Glutamatergic neuron (in vitro differentiated cells): ENCODE results near the gene SMARCAD1. TPM values are rescaled to one million over a fixed set of nuclear protein-coding genes. Genes with fewer than 3 reads are reported as not detected.

Experiments used
- DNase-seq: peaks from one replicate; pipeline ENCODE4 v3.0.0; 2022
- H3K27ac Mint-ChIP-seq: one replicate; pipeline ENCODE4 v1.8.0; 2020; ENCODE audit warnings: mild to moderate bottlenecking, mixed read lengths, inconsistent platforms; ENCODE audit not compliant: unreplicated experiment
- H3K27me3 Mint-ChIP-seq: one replicate; pipeline ENCODE4 v1.8.0; 2020; ENCODE audit warnings: mild to moderate bottlenecking, moderate library complexity, mixed read lengths, inconsistent platforms; ENCODE audit not compliant: unreplicated experiment
- H3K36me3 Mint-ChIP-seq: one replicate; pipeline ENCODE4 v1.8.0; 2020; ENCODE audit warnings: mild to moderate bottlenecking, mixed read lengths, inconsistent platforms; ENCODE audit not compliant: unreplicated experiment
- H3K4me1 Mint-ChIP-seq: one replicate; pipeline ENCODE4 v1.8.0; 2020; ENCODE audit warnings: mild to moderate bottlenecking, low read depth, mixed read lengths, inconsistent platforms; ENCODE audit not compliant: unreplicated experiment
- H3K4me3 Mint-ChIP-seq: one replicate; pipeline ENCODE4 v1.8.0; 2020; ENCODE audit warnings: mild to moderate bottlenecking, mixed read lengths, inconsistent platforms; ENCODE audit not compliant: unreplicated experiment
- H3K9me3 Mint-ChIP-seq: one replicate; pipeline ENCODE4 v1.8.0; 2020; ENCODE audit warnings: mild to moderate bottlenecking, moderate library complexity, mixed read lengths, inconsistent platforms; ENCODE audit not compliant: unreplicated experiment
- total RNA-seq: library from RNA; stranded (reverse); fragmentation: NEBNext Ultra II Directional; extraction: Animal tissue kit (Norgen Biotek cat#: 25700); gene quantifications from one replicate; pipeline ENCODE4 v1.2.1, GENCODE V29; 2021; ENCODE audit not compliant: unreplicated experiment
- TF ChIP-seq, protein P1 (sequence below): fragments of 200-600 bp; sonication (generic); IDR thresholded peaks from one replicate; pipeline ENCODE4 v1.5.0; 2021; ENCODE audit not compliant: partially characterized antibody, unreplicated experiment

Gene SMARCAD1
- total RNA-seq, 1 donor from 2014 or later = 74.8 TPM

GRCh38 chr4:94168321-94168720 is 39.3 kb upstream of the SMARCAD1 start:
- Mint-ChIP-seq H3K27ac (no peak overlapping the region), H3K27me3 (no peaks in the 10 kb centered on the region), H3K36me3 (no peaks in the 10 kb centered on the region), H3K4me3 (no peak overlapping the region), H3K9me3 (no peaks in the 10 kb centered on the region), H3K4me1 (no peaks in the 10 kb centered on the region)
- no peak for DNase-seq
- TF ChIP-seq, protein P1, sequence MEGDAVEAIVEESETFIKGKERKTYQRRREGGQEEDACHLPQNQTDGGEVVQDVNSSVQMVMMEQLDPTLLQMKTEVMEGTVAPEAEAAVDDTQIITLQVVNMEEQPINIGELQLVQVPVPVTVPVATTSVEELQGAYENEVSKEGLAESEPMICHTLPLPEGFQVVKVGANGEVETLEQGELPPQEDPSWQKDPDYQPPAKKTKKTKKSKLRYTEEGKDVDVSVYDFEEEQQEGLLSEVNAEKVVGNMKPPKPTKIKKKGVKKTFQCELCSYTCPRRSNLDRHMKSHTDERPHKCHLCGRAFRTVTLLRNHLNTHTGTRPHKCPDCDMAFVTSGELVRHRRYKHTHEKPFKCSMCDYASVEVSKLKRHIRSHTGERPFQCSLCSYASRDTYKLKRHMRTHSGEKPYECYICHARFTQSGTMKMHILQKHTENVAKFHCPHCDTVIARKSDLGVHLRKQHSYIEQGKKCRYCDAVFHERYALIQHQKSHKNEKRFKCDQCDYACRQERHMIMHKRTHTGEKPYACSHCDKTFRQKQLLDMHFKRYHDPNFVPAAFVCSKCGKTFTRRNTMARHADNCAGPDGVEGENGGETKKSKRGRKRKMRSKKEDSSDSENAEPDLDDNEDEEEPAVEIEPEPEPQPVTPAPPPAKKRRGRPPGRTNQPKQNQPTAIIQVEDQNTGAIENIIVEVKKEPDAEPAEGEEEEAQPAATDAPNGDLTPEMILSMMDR = no peak

- no peaks in the 10 kb centered on the region for H3K27me3 Mint-ChIP-seq
- H3K36me3 Mint-ChIP-seq = no peaks in the 10 kb centered on the region
- TF ChIP-seq, protein P1 = no peak
- no peaks in the 10 kb centered on the region for H3K9me3 Mint-ChIP-seq
- no peak overlapping the region for H3K4me3 Mint-ChIP-seq
- no peaks in the 10 kb centered on the region for H3K4me1 Mint-ChIP-seq
- H3K27ac Mint-ChIP-seq = no peak overlapping the region
- DNase-seq = no peak
Observed at GRCh38 chr4:94169803-94170372, 37.8 kb upstream of the SMARCAD1 start.

GRCh38 chr4:94171616-94172015 is 36.0 kb upstream of the SMARCAD1 start:
- TF ChIP-seq, protein P1 = peak; percentile 76
- H3K4me3 Mint-ChIP-seq = no peak overlapping the region
- H3K4me1 Mint-ChIP-seq = peaks cover 2% of the 10 kb centered on the region
- H3K27ac Mint-ChIP-seq = no peak overlapping the region
- no peaks in the 10 kb centered on the region for H3K27me3 Mint-ChIP-seq
- no peaks in the 10 kb centered on the region for H3K36me3 Mint-ChIP-seq
- DNase-seq = no peak
- H3K9me3 Mint-ChIP-seq = no peaks in the 10 kb centered on the region

- Mint-ChIP-seq H3K4me1 (peaks cover 2% of the 10 kb centered on the region), H3K4me3 (no peak overlapping the region), H3K36me3 (no peaks in the 10 kb centered on the region), H3K9me3 (no peaks in the 10 kb centered on the region), H3K27me3 (no peaks in the 10 kb centered on the region), H3K27ac (no peak overlapping the region)
- DNase-seq = no peak
- TF ChIP-seq, protein P1 = no peak
Observed at GRCh38 chr4:94175553-94176261, 32.0 kb upstream of the SMARCAD1 start.

GRCh38 chr4:94177822-94178221 is 29.8 kb upstream of the SMARCAD1 start:
- Mint-ChIP-seq H3K36me3 (no peaks in the 10 kb centered on the region), H3K9me3 (no peaks in the 10 kb centered on the region), H3K27ac (no peak overlapping the region), H3K4me3 (no peak overlapping the region), H3K4me1 (peaks cover 2% of the 10 kb centered on the region), H3K27me3 (peaks cover 2% of the 10 kb centered on the region)
- TF ChIP-seq, protein P1 = no peak
- no peak for DNase-seq
